ENCODE measurements around the gene TRIM45. TPM values are rescaled to one million over a fixed set of nuclear protein-coding genes. Genes with fewer than 3 reads are reported as not detected.

Gene TRIM45
- total and polyA plus RNA-seq, 2 donors from 2014 or later = 4.5 to 4.8 TPM

GRCh38 chr1:117116784-117117130 is 4.8 kb downstream of the TRIM45 start:
- no peaks in the 10 kb centered on the region for H3K27me3 ChIP-seq (ENCODE audit: control insufficient read depth, insufficient read depth, low read length)
- peaks cover 0 to 4% (median 3%) of the 10 kb centered on the region in 3 donors for H3K36me3 ChIP-seq (ENCODE audit: control insufficient read depth in 2 of 3, insufficient read depth in 3 of 3, low read length in 3 of 3)
- TF ChIP-seq CTCF (IDR thresholded peaks at IDR 0.05; ENCODE audit: borderline replicate concordance, extremely low read depth, insufficient read depth) = no peak
- intact Hi-C loops (cut with DNase I) = no loop called here
- no peak for DNase-seq
- H3K4me1 ChIP-seq (ENCODE audit: control insufficient read depth in 2 of 3, insufficient read depth in 2 of 3, low read depth in 1 of 3, low read length in 3 of 3) = peaks cover 2 to 8% (median 7%) of the 10 kb centered on the region in 3 donors
- H3K9me3 ChIP-seq (ENCODE audit: control insufficient read depth in 2 of 3, insufficient read depth in 1 of 3, low read length in 3 of 3) = no peaks in the 10 kb centered on the region
- no peak for FAIRE-seq
- H3K9ac ChIP-seq (ENCODE audit: low read length in 3 of 3) = no peak overlapping the region
- no peak overlapping the region for H3K4me3 ChIP-seq (ENCODE audit: low read length in 3 of 3)
- no peak overlapping the region for H3K27ac ChIP-seq (ENCODE audit: low read depth in 2 of 2, low read length in 2 of 2)

- Histone ChIP-seq H3K9me3 (ENCODE audit: control insufficient read depth in 2 of 3, insufficient read depth in 1 of 3, low read length in 3 of 3) (no peaks in the 10 kb centered on the region), H3K36me3 (ENCODE audit: control insufficient read depth in 2 of 3, insufficient read depth in 3 of 3, low read length in 3 of 3) (peaks cover 0 to 4% (median 3%) of the 10 kb centered on the region in 3 donors), H3K27ac (ENCODE audit: low read depth in 2 of 2, low read length in 2 of 2) (no peak overlapping the region), H3K27me3 (ENCODE audit: control insufficient read depth, insufficient read depth, low read length) (no peaks in the 10 kb centered on the region), H3K4me1 (ENCODE audit: control insufficient read depth in 2 of 3, insufficient read depth in 2 of 3, low read depth in 1 of 3, low read length in 3 of 3) (peaks cover 2 to 8% (median 7%) of the 10 kb centered on the region in 3 donors), H3K4me3 (ENCODE audit: low read length in 3 of 3) (no peak overlapping the region), H3K9ac (ENCODE audit: low read length in 3 of 3) (no peak overlapping the region)
- intact Hi-C loops (cut with DNase I) = no loop called here
- no peak for TF ChIP-seq CTCF (IDR thresholded peaks at IDR 0.05; ENCODE audit: borderline replicate concordance, extremely low read depth, insufficient read depth)
- DNase-seq = no peak
- FAIRE-seq = no peak
Observed at GRCh38 chr1:117116090-117116783, 5.3 kb downstream of the TRIM45 start.

GRCh38 chr1:117114877-117115276 is 6.7 kb downstream of the TRIM45 start:
- no peak overlapping the region for H3K4me3 ChIP-seq (ENCODE audit: low read length in 3 of 3)
- H3K9ac ChIP-seq (ENCODE audit: low read length in 3 of 3) = no peak overlapping the region
- no peak for FAIRE-seq
- H3K27me3 ChIP-seq (ENCODE audit: control insufficient read depth, insufficient read depth, low read length) = no peaks in the 10 kb centered on the region
- no peaks in the 10 kb centered on the region for H3K9me3 ChIP-seq (ENCODE audit: control insufficient read depth in 2 of 3, insufficient read depth in 1 of 3, low read length in 3 of 3)
- H3K27ac ChIP-seq (ENCODE audit: low read depth in 2 of 2, low read length in 2 of 2) = no peak overlapping the region
- no peak for TF ChIP-seq CTCF (IDR thresholded peaks at IDR 0.05; ENCODE audit: borderline replicate concordance, extremely low read depth, insufficient read depth)
- DNase-seq = no peak
- intact Hi-C loops (cut with DNase I) = no loop called here
- no peaks in the 10 kb centered on the region for H3K4me1 ChIP-seq (ENCODE audit: control insufficient read depth in 2 of 3, insufficient read depth in 2 of 3, low read depth in 1 of 3, low read length in 3 of 3)
- H3K36me3 ChIP-seq (ENCODE audit: control insufficient read depth in 2 of 3, insufficient read depth in 3 of 3, low read length in 3 of 3) = peaks cover 0 to 6% (median 4%) of the 10 kb centered on the region in 3 donors

GRCh38 chr1:117113199-117113598 is 8.3 kb downstream of the TRIM45 start:
- TF ChIP-seq CTCF (IDR thresholded peaks at IDR 0.05; ENCODE audit: borderline replicate concordance, extremely low read depth, insufficient read depth) = no peak
- no peaks in the 10 kb centered on the region for H3K9me3 ChIP-seq (ENCODE audit: control insufficient read depth in 2 of 3, insufficient read depth in 1 of 3, low read length in 3 of 3)
- H3K27me3 ChIP-seq (ENCODE audit: control insufficient read depth, insufficient read depth, low read length) = no peaks in the 10 kb centered on the region
- H3K9ac ChIP-seq (ENCODE audit: low read length in 3 of 3) = no peak overlapping the region
- intact Hi-C loops (cut with DNase I) = no loop called here
- H3K4me1 ChIP-seq (ENCODE audit: control insufficient read depth in 2 of 3, insufficient read depth in 2 of 3, low read depth in 1 of 3, low read length in 3 of 3) = no peaks in the 10 kb centered on the region
- H3K27ac ChIP-seq (ENCODE audit: low read depth in 2 of 2, low read length in 2 of 2) = no peak overlapping the region
- H3K36me3 ChIP-seq (ENCODE audit: control insufficient read depth in 2 of 3, insufficient read depth in 3 of 3, low read length in 3 of 3) = peaks cover 0 to 6% (median 4%) of the 10 kb centered on the region in 3 donors
- FAIRE-seq (no peak), DNase-seq (no peak)
- H3K4me3 ChIP-seq (ENCODE audit: low read length in 3 of 3) = no peak overlapping the region
